Activated CD4-positive, alpha-beta memory T cell treated with anti-CD3 and anti-CD28 coated beads, Interleukin-2, amount 10 ng/mL, durations not matched to agents 7 days and 5 days (primary cell): ENCODE results near the gene TMEM132D. TPM values are rescaled to one million over a fixed set of nuclear protein-coding genes. Genes with fewer than 3 reads are reported as not detected.
"Not testable (repeated sequence)": the region's sequence is repeated elsewhere in the genome, so short reads cannot be mapped to it uniquely, and the experiment has no call there.

Source experiments
- CTCF ChIA-PET: fragments of 350-600 bp; sonication (Branson Sonifier 250); formaldehyde crosslinking; loops from one replicate; lab custom pipeline; 2021; ENCODE audit warnings: antibody characterized with exemption, inconsistent platforms; lab: Charles Lee
- POLR2A ChIA-PET: fragments of 350-600 bp; sonication (Branson Sonifier 250); formaldehyde crosslinking; loops from one replicate; lab custom pipeline; 2021; ENCODE audit warnings: antibody characterized with exemption; lab: Charles Lee
- DNase-seq: peaks from one replicate; pipeline ENCODE4 v3.0.0-alpha.2; 2020
- H3K27ac Mint-ChIP-seq: one replicate; pipeline ENCODE4 v1.8.0; 2021; ENCODE audit warnings: mild to moderate bottlenecking, mixed read lengths
- H3K27me3 Mint-ChIP-seq: one replicate; pipeline ENCODE4 v1.8.0; 2021; ENCODE audit warnings: mixed read lengths
- H3K36me3 Mint-ChIP-seq: one replicate; pipeline ENCODE4 v1.8.0; 2021; ENCODE audit warnings: low read depth, mixed read lengths
- H3K4me1 Mint-ChIP-seq: one replicate; pipeline ENCODE4 v1.8.0; 2021; ENCODE audit warnings: mixed read lengths
- H3K4me3 Mint-ChIP-seq: one replicate; pipeline ENCODE4 v1.8.0; 2021; ENCODE audit warnings: mild to moderate bottlenecking, mixed read lengths
- H3K9me3 Mint-ChIP-seq: one replicate; pipeline ENCODE4 v1.8.0; 2021; ENCODE audit warnings: mixed read lengths
- total RNA-seq, 2 experiments: library from RNA; stranded (reverse); gene quantifications; one replicate each; pipeline ENCODE4 v1.2.3, GENCODE V29; 2021

The TMEM132D gene
- total RNA-seq, 2 experiments from 2014 or later = not detected

GRCh38 chr12:129901254-129901653 is 2.6 kb downstream of the TMEM132D start:
- Mint-ChIP-seq H3K27ac (no peak overlapping the region), H3K9me3 (peaks cover 5% of the 10 kb centered on the region), H3K36me3 (peaks cover 4% of the 10 kb centered on the region), H3K27me3 (peaks cover 18% of the 10 kb centered on the region), H3K4me3 (no peak overlapping the region), H3K4me1 (no peaks in the 10 kb centered on the region)
- POLR2A ChIA-PET = no interaction called here
- DNase-seq = no peak
- CTCF ChIA-PET = no interaction called here

DNA sequence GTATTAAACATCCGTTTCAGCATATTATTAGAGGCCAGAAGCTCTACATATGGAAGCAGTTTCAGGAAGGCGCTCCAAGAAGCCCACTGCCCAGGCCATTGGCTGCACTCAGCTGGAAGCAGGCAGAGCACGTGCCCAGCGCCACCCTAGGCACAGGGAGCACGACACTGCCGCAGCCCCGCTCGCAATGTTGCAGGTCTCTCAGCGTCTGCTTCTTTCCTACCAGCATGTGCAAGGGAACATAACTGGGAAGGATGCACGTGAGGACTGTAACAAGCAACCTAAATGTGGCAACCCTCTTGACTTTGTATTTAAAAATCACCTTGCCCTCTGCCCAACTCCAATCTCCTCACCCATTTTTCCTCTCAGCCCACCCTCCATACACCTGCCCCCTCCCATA is 3.5 kb downstream of the TMEM132D start:
- no peak for DNase-seq
- H3K36me3 Mint-ChIP-seq = peaks cover 2% of the 10 kb centered on the region
- ChIA-PET CTCF (no interaction called here), POLR2A (no interaction called here)
- H3K27ac Mint-ChIP-seq = no peak overlapping the region
- peaks cover 15% of the 10 kb centered on the region for H3K27me3 Mint-ChIP-seq
- H3K4me1 Mint-ChIP-seq = no peaks in the 10 kb centered on the region
- no peak overlapping the region for H3K4me3 Mint-ChIP-seq
- H3K9me3 Mint-ChIP-seq = peaks cover 7% of the 10 kb centered on the region

DNA sequence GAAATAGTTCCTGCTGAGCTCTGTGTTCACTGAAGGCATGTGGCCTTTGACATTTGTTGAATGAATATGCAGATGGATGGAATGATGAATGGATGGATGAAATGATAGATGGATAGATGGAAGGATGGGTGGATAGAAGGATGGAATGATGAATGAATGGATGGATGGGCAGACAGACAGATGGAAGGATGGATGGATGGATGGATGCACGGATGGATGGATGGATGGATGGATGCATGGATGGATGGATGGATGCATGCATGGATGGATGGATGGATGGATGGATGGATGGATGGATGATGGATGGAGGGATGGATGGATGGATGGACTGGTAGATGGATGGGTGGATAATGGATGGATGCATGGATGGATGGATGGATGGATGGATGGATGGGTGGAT is 4.8 kb downstream of the TMEM132D start:
- H3K36me3 Mint-ChIP-seq, H3K4me1 Mint-ChIP-seq, CTCF ChIA-PET, DNase-seq, H3K27me3 Mint-ChIP-seq, H3K27ac Mint-ChIP-seq, H3K4me3 Mint-ChIP-seq: not testable (repeated sequence)
- POLR2A ChIA-PET = interaction anchor here (0.9 kb wide), 1 partner anchor 21 kb away, joined by 3 read pairs; no protein-coding TSS in a partner anchor
- peaks cover 13% of the 10 kb centered on the region for H3K9me3 Mint-ChIP-seq

GRCh38 chr12:129893691-129894090 is 10.1 kb downstream of the TMEM132D start:
- Mint-ChIP-seq H3K27me3 (no peaks in the 10 kb centered on the region), H3K4me1 (no peaks in the 10 kb centered on the region), H3K27ac (no peak overlapping the region), H3K9me3 (peaks cover 19% of the 10 kb centered on the region), H3K4me3 (no peak overlapping the region), H3K36me3 (no peaks in the 10 kb centered on the region)
- ChIA-PET CTCF (no interaction called here), POLR2A (no interaction called here)
- no peak for DNase-seq

- Mint-ChIP-seq H3K27me3 (no peaks in the 10 kb centered on the region), H3K4me1 (no peaks in the 10 kb centered on the region), H3K4me3 (no peak overlapping the region), H3K9me3 (peaks cover 3% of the 10 kb centered on the region), H3K36me3 (no peaks in the 10 kb centered on the region), H3K27ac (no peak overlapping the region)
- DNase-seq = no peak
- POLR2A ChIA-PET = no interaction called here
- CTCF ChIA-PET = no interaction called here
Measured at GRCh38 chr12:129887101-129887500, 16.7 kb downstream of the TMEM132D start.

DNA sequence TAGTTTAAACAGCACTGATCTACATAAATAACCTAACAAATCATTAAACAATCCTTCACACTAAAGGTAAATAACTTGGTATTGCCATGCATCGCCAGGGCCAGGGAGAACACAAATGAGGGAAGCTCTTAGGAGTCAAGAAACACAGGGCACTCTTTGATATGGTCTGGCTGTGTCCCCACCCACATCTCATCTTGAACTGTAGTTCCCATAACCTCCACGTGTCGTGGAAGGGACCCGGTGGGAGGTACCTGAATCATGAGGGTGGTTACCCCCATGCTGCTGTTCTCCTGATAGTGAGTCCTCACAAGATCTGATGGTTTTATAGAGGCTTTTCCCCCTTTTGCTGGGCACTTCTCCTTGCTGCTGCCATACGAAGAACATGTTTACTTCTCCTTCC is 17.3 kb downstream of the TMEM132D start:
- H3K4me3 Mint-ChIP-seq = no peak overlapping the region
- CTCF ChIA-PET = no interaction called here
- H3K36me3 Mint-ChIP-seq = no peaks in the 10 kb centered on the region
- peaks cover 3% of the 10 kb centered on the region for H3K9me3 Mint-ChIP-seq
- POLR2A ChIA-PET = no interaction called here
- H3K27me3 Mint-ChIP-seq = no peaks in the 10 kb centered on the region
- no peak overlapping the region for H3K27ac Mint-ChIP-seq
- DNase-seq = no peak
- no peaks in the 10 kb centered on the region for H3K4me1 Mint-ChIP-seq

- POLR2A ChIA-PET = no interaction called here
- Mint-ChIP-seq H3K4me3 (no peak overlapping the region), H3K27ac (no peak overlapping the region), H3K4me1 (no peaks in the 10 kb centered on the region), H3K27me3 (no peaks in the 10 kb centered on the region), H3K9me3 (no peaks in the 10 kb centered on the region), H3K36me3 (no peaks in the 10 kb centered on the region)
- DNase-seq = no peak
- CTCF ChIA-PET = no interaction called here
Measured at GRCh38 chr12:129885287-129885686, 18.5 kb downstream of the TMEM132D start.

DNA sequence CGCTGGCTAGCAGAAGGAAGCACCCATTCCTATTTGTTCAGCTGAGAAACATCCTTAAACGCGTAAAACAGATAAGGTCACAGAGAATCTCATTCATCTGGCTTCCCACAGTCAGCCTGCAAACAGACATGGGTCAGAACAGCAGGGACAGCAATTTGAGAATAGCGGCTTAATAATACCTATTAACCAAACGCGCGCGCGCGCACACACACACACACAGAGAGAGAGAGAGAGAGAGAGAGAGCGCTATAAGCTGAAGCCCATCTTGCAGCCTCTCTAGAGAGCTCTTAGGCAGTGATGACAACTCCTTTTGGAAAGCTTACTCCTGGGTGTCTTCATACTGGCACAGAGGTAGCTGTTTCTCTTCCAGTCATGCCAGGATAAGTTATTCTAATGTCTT is 26.4 kb downstream of the TMEM132D start:
- Mint-ChIP-seq H3K4me3 (no peak overlapping the region), H3K27ac (no peak overlapping the region), H3K36me3 (no peaks in the 10 kb centered on the region), H3K9me3 (peaks cover 8% of the 10 kb centered on the region), H3K27me3 (no peaks in the 10 kb centered on the region), H3K4me1 (no peaks in the 10 kb centered on the region)
- DNase-seq = no peak
- ChIA-PET CTCF (no interaction called here), POLR2A (no interaction called here)

DNA sequence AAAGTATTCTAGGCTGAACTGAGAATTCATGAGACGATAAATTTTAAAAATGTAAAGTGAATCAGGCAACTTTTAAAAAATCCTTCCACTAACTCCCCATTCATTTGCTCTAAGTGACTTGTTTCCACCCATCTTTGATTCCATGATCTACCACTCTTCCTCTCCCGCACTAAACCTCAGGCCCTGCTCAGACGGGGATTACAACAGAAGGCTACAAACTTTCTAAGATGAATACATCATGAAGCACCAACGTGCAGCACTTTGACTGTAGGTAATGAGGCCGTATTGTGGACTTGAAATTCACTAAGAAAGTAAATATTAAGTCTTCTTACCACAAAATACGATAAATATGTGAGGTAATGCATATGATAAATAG is 30.0 kb downstream of the TMEM132D start:
- CTCF ChIA-PET = no interaction called here
- no peaks in the 10 kb centered on the region for H3K27me3 Mint-ChIP-seq
- H3K27ac Mint-ChIP-seq = no peak overlapping the region
- peaks cover 8% of the 10 kb centered on the region for H3K9me3 Mint-ChIP-seq
- H3K4me3 Mint-ChIP-seq = no peak overlapping the region
- no peaks in the 10 kb centered on the region for H3K4me1 Mint-ChIP-seq
- DNase-seq = no peak
- POLR2A ChIA-PET = no interaction called here
- H3K36me3 Mint-ChIP-seq = no peaks in the 10 kb centered on the region

DNA sequence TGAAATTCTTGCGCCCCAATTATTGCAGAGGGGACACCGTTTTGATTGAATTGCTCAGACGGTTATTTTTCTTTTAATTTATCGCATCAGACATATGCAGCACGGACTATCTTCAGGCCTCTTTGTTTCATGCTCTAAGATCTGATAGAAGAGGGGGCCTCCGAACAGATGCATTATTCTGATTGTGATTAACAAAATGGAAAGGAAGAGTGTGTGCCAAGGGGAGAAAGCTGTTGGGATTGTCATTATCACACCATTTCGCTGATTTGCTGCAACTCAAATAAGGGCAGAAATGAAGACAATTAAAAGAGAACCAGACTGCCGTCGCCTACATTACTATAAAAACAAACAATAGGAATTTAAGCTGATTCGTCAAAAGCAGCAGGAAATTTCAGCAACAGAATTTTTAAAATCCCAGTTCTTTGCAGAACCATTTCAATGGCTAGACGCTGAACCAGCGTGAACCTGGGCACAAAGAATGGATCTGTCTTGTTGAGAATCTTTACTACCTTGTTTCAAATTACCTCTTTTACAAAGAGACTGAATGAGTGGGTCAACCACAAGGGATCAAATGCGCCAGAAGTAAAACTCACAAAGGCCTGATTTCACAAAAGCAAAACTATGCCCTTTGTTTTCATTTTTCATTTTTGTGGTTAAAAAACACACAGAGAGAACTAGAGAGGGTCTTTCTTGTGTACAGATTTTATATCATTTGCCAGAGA is 30.6 kb downstream of the TMEM132D start:
- no peaks in the 10 kb centered on the region for H3K36me3 Mint-ChIP-seq
- CTCF ChIA-PET = no interaction called here

DNA sequence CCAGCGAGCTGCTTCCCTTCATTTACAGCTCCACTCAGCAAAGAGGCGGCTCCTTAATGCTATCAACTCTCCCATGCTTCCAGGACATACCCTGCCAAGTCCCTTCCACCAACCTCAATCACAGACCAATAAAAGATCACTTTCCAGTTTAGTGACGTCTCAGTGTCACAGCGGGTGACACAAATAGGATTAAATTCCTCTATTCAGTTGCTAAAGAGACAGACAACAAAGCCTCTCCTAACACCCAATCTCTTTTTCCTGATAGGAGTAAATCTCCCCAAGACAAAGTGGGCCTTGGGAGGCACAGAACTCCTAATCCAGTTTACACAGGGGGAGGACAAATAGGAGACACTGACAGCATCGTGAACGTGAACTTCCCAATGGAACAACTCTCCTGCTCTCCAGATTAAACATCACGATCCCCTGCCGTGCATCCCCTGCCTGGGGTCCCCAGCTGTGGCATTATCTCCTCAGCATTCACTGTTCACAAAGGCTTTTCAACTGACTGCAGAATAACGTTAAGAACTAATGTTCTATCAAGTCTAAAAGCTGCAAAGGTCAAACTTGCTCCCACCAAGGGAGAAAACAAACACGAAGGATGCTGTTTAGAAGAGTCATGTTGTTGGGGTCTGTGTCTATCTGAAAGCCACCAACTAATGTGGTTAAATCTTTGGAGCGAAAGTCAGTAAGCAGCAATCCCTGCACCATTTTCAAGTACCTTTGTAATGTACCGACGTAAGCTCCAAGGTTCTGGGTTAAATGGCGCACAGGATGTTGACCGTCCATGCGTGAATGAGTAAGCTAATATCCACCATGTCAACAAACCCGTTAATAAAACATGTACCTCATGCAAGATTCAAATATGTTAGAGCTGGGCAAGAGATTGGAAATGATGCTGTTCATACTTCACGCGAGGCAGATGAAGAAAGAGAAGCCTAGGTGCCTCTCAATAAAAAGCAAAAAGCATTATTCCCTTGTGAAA is 31.5 kb downstream of the TMEM132D start:
- ChIA-PET CTCF (no interaction called here), POLR2A (no interaction called here)
- no peaks in the 10 kb centered on the region for H3K4me1 Mint-ChIP-seq
- H3K4me3 Mint-ChIP-seq = no peak overlapping the region
- H3K36me3 Mint-ChIP-seq = no peaks in the 10 kb centered on the region
- no peaks in the 10 kb centered on the region for H3K27me3 Mint-ChIP-seq
- DNase-seq = no peak
- H3K9me3 Mint-ChIP-seq = peaks cover 11% of the 10 kb centered on the region
- no peak overlapping the region for H3K27ac Mint-ChIP-seq

More for the DNA sequence above, 30.6 kb downstream of the TMEM132D start:
- H3K4me1 Mint-ChIP-seq = no peaks in the 10 kb centered on the region
- no peak overlapping the region for H3K4me3 Mint-ChIP-seq
- no peak for DNase-seq
- no peaks in the 10 kb centered on the region for H3K27me3 Mint-ChIP-seq
- no peak overlapping the region for H3K27ac Mint-ChIP-seq
- peaks cover 8% of the 10 kb centered on the region for H3K9me3 Mint-ChIP-seq
- POLR2A ChIA-PET = no interaction called here

DNA sequence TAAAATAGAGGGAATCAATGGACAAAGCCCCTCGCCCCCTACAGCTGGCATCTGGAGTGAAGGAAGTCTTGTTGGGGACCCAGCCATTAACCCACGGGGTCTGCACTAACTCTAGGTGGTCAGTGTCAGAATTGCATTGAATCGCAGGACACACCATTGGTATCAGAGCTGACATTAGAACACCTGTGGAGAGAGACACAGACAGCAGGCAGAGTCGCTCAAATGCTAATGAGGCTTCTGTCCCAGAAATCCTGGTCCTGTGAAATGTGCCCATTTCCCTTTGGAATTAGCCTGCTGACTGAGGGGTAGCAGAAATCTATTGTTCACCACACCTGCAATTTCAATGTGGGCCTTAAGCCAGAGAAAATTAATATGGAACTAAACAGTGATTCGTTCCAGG is 33.0 kb downstream of the TMEM132D start:
- POLR2A ChIA-PET = no interaction called here
- Mint-ChIP-seq H3K4me1 (no peaks in the 10 kb centered on the region), H3K36me3 (no peaks in the 10 kb centered on the region), H3K27me3 (no peaks in the 10 kb centered on the region), H3K4me3 (no peak overlapping the region), H3K27ac (no peak overlapping the region), H3K9me3 (peaks cover 13% of the 10 kb centered on the region)
- CTCF ChIA-PET = no interaction called here
- no peak for DNase-seq

DNA sequence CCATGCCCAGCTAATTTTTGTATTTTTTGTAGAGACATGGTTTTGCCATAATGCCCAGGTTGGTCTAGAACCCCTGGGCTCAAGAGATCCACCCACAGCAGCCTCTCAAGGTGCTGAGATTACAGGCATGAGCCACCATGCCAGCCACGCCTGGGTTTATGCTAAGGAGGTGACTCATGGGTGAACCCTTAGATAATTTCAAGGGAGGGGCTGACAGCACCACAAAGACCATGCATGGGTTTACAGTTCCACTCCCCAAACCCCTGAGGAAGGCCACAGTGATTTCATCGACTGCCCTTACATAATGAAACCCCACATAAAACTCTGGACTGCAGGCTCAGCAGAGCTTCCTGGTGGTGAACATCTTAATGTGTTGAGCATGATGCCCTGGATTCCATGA is 33.7 kb downstream of the TMEM132D start:
- no peaks in the 10 kb centered on the region for H3K27me3 Mint-ChIP-seq
- CTCF ChIA-PET = no interaction called here
- no peak for DNase-seq
- H3K4me1 Mint-ChIP-seq = no peaks in the 10 kb centered on the region
- POLR2A ChIA-PET = no interaction called here
- H3K9me3 Mint-ChIP-seq = peaks cover 17% of the 10 kb centered on the region
- H3K27ac Mint-ChIP-seq = no peak overlapping the region
- no peaks in the 10 kb centered on the region for H3K36me3 Mint-ChIP-seq
- H3K4me3 Mint-ChIP-seq = no peak overlapping the region
